DOHH2 (cell line): ENCODE results near the gene ACTA1.

ENCODE experiments used
- H3F3A ChIP-seq: fragments of 200-600 bp; sonication (generic), shearing (Covaris generic); 2 replicates; pipeline ENCODE4 v1.6.0; 2016; ENCODE audit warnings: antibody characterized with exemption, mild to moderate bottlenecking; ENCODE audit not compliant: control insufficient read depth, insufficient read depth
- H3K27ac ChIP-seq: fragments of 200-600 bp; sonication (generic); 2 replicates; pipeline ENCODE4 v1.5.1; 2014; ENCODE audit warnings: low read depth, mild to moderate bottlenecking, low read length, moderate library complexity
- H3K27me3 ChIP-seq: fragments of 200-600 bp; sonication (generic); 2 replicates; pipeline ENCODE4 v1.6.1; 2014; ENCODE audit warnings: mild to moderate bottlenecking, low read length, mixed read lengths; ENCODE audit not compliant: control insufficient read depth
- H3K36me3 ChIP-seq: fragments of 200-600 bp; sonication (generic); 2 replicates; pipeline ENCODE4 v1.6.1; 2014; ENCODE audit warnings: mild to moderate bottlenecking, low read length, moderate library complexity, mixed read lengths; ENCODE audit not compliant: control insufficient read depth
- H3K4me1 ChIP-seq: fragments of 200-600 bp; sonication (generic); 2 replicates; pipeline ENCODE4 v1.6.1; 2014; ENCODE audit warnings: mild to moderate bottlenecking, low read length, mixed read lengths; ENCODE audit not compliant: control insufficient read depth
- H3K4me2 ChIP-seq: fragments of 200-600 bp; sonication (generic); 2 replicates; pipeline ENCODE4 v1.6.0; 2014; ENCODE audit warnings: mild to moderate bottlenecking, low read length, moderate library complexity
- H3K4me3 ChIP-seq: fragments of 200-600 bp; sonication (generic); 2 replicates; pipeline ENCODE4 v1.5.1; 2014; ENCODE audit warnings: mild to moderate bottlenecking, low read length, mixed read lengths
- H3K79me2 ChIP-seq: fragments of 200-600 bp; sonication (generic); 2 replicates; pipeline ENCODE4 v1.6.1; 2014; ENCODE audit warnings: mild to moderate bottlenecking, low read length, mixed read lengths; ENCODE audit not compliant: control insufficient read depth
- H3K9me2 ChIP-seq: fragments of 200-600 bp; sonication (generic); replicated peaks from 2 replicates; pipeline ENCODE4 v1.6.1; 2014; ENCODE audit warnings: mild to moderate bottlenecking, low read length, mixed read lengths; ENCODE audit not compliant: control insufficient read depth
- H3K9me3 ChIP-seq: fragments of 200-600 bp; sonication (generic); 2 replicates; pipeline ENCODE4 v1.6.1; 2014; ENCODE audit warnings: antibody characterized with exemption, low read length, mixed read lengths; ENCODE audit not compliant: control insufficient read depth, insufficient read depth
- H4K20me1 ChIP-seq: fragments of 200-600 bp; sonication (generic); 2 replicates; pipeline ENCODE4 v1.6.0; 2014; ENCODE audit warnings: low read depth, mild to moderate bottlenecking, antibody characterized with exemption, low read length, moderate library complexity; ENCODE audit not compliant: control insufficient read depth, insufficient read depth
- CTCF ChIP-seq: fragments of 200-600 bp; sonication (generic); IDR thresholded peaks from one replicate; pipeline ENCODE4 v1.5.1; 2014; ENCODE audit warnings: antibody characterized with exemption, mild to moderate bottlenecking, low read depth, low read length; ENCODE audit not compliant: poor library complexity, severe bottlenecking
- EZH2phosphoT487 ChIP-seq: fragments of 200-600 bp; sonication (generic); IDR thresholded peaks from 2 replicates; pipeline ENCODE4 v1.6.1; 2017; ENCODE audit warnings: borderline replicate concordance, mild to moderate bottlenecking, antibody characterized with exemption, low read length, moderate library complexity, mixed read lengths

ACTA1 gene

GRCh38 chr1:229432116-229432461, 1.8 kb downstream of the ACTA1 start:
- no peak overlapping the region for H3K27ac ChIP-seq
- H3K36me3 ChIP-seq: no peaks in the 10 kb centered on the region
- H3K79me2 ChIP-seq: no peaks in the 10 kb centered on the region
- H3K27me3 ChIP-seq: no peaks in the 10 kb centered on the region
- H3K4me1 ChIP-seq: no peaks in the 10 kb centered on the region
- no peaks in the 10 kb centered on the region; the same call in 1 of the 2 replicates for H3F3A ChIP-seq
- H3K4me2 ChIP-seq: no peak overlapping the region
- H4K20me1 ChIP-seq: no peaks in the 10 kb centered on the region
- no peaks in the 10 kb centered on the region for H3K9me3 ChIP-seq
- H3K4me3 ChIP-seq: no peak overlapping the region
- H3K9me2 ChIP-seq: no peaks in the 10 kb centered on the region
- no peak for TF ChIP-seq CTCF
- TF ChIP-seq EZH2phosphoT487: no peak

GRCh38 chr1:229431284-229432115, 2.4 kb downstream of the ACTA1 start:
- no peaks in the 10 kb centered on the region; the same call in 1 of the 2 replicates for H3F3A ChIP-seq
- no peak overlapping the region for H3K27ac ChIP-seq
- H3K36me3 ChIP-seq: no peaks in the 10 kb centered on the region
- H3K4me1 ChIP-seq: no peaks in the 10 kb centered on the region
- no peaks in the 10 kb centered on the region for H3K27me3 ChIP-seq
- H3K4me3 ChIP-seq: no peak overlapping the region
- H3K79me2 ChIP-seq: no peaks in the 10 kb centered on the region
- no peak for TF ChIP-seq EZH2phosphoT487
- no peaks in the 10 kb centered on the region for H3K9me3 ChIP-seq
- H3K4me2 ChIP-seq: no peak overlapping the region
- H4K20me1 ChIP-seq: no peaks in the 10 kb centered on the region
- no peaks in the 10 kb centered on the region for H3K9me2 ChIP-seq

GRCh38 chr1:229430761-229431283, 3.1 kb downstream of the ACTA1 start:
- TF ChIP-seq EZH2phosphoT487 (no peak), CTCF (no peak)
- H4K20me1 ChIP-seq: no peaks in the 10 kb centered on the region
- no peaks in the 10 kb centered on the region for H3K79me2 ChIP-seq
- no peaks in the 10 kb centered on the region for H3F3A ChIP-seq
- H3K27me3 ChIP-seq: no peaks in the 10 kb centered on the region
- no peak overlapping the region for H3K4me2 ChIP-seq
- no peak overlapping the region for H3K27ac ChIP-seq
- no peaks in the 10 kb centered on the region for H3K9me2 ChIP-seq
- H3K4me3 ChIP-seq: no peak overlapping the region
- H3K9me3 ChIP-seq: no peaks in the 10 kb centered on the region
- no peaks in the 10 kb centered on the region for H3K36me3 ChIP-seq
- no peaks in the 10 kb centered on the region for H3K4me1 ChIP-seq

GRCh38 chr1:229428256-229428655, 5.6 kb downstream of the ACTA1 start:
- no peaks in the 10 kb centered on the region for H3F3A ChIP-seq
- 0 out of 2 replicates have a peak, but pooled peaks cover 3% of the 10 kb centered on the region for H3K9me3 ChIP-seq
- H3K4me3 ChIP-seq: no peak overlapping the region
- H3K36me3 ChIP-seq: no peaks in the 10 kb centered on the region
- no peaks in the 10 kb centered on the region for H4K20me1 ChIP-seq
- H3K4me2 ChIP-seq: no peak overlapping the region
- no peak overlapping the region for H3K27ac ChIP-seq
- H3K9me2 ChIP-seq: no peaks in the 10 kb centered on the region
- 0 out of 2 replicates have a peak, but pooled peaks cover 3% of the 10 kb centered on the region for H3K27me3 ChIP-seq
- no peaks in the 10 kb centered on the region for H3K79me2 ChIP-seq
- TF ChIP-seq EZH2phosphoT487: no peak
- no peak for TF ChIP-seq CTCF
- H3K4me1 ChIP-seq: no peaks in the 10 kb centered on the region
